SU-DHL-6 (cell line): ENCODE data around the gene MCM9.

Experiments used
- CTCF ChIP-seq: fragments of 200-600 bp; sonication (generic); IDR thresholded peaks from one replicate; pipeline ENCODE4 v1.5.1; 2017; ENCODE audit warnings: antibody characterized with exemption, mild to moderate bottlenecking, low read length, moderate library complexity; ENCODE audit not compliant: insufficient read depth, poor library complexity, severe bottlenecking
- EZH2phosphoT487 ChIP-seq: fragments of 200-600 bp; sonication (generic), shearing (Covaris generic); conservative IDR thresholded peaks from 2 replicates; pipeline ENCODE4 v1.6.1; 2018; ENCODE audit warnings: mild to moderate bottlenecking, antibody characterized with exemption, low read length, moderate library complexity, mixed read lengths

GRCh38 chr6:118825661-118826060 is 109.3 kb downstream of the MCM9 start:
- no peak for TF ChIP-seq CTCF
- TF ChIP-seq EZH2phosphoT487 = no peak
